ENCODE measurements around the gene BANF1.

Gene BANF1

GRCh38 chr11:66050581-66051231 is 48.4 kb downstream of the BANF1 start:
- Histone ChIP-seq H3K4me1 (ENCODE audit: control insufficient read depth in 2 of 2, insufficient read depth in 2 of 2, low read length in 2 of 2) (peaks cover 18 to 23% of the 10 kb centered on the region in 2 donors), H3K27me3 (ENCODE audit: control insufficient read depth in 2 of 2, insufficient read depth in 2 of 2, low read length in 2 of 2) (peaks cover 3 to 6% of the 10 kb centered on the region in 2 donors), H3K9me3 (ENCODE audit: control insufficient read depth in 2 of 2, low read length in 2 of 2) (no peaks in the 10 kb centered on the region), H3K36me3 (ENCODE audit: control insufficient read depth in 2 of 2, insufficient read depth in 2 of 2, low read length in 2 of 2) (peaks cover 11 to 12% of the 10 kb centered on the region in 2 donors), H3K4me3 (ENCODE audit: low read length in 2 of 2) (peak overlapping the region; percentile 94 to 97), H3K9ac (ENCODE audit: low read depth in 1 of 2, low read length in 2 of 2) (peak overlapping the region; percentile 83 to 84), H3K27ac (ENCODE audit: low read depth in 2 of 2, low read length in 2 of 2) (peak overlapping the region; percentile 89 to 92)

- H3K4me1 ChIP-seq (ENCODE audit: control insufficient read depth in 2 of 2, insufficient read depth in 2 of 2, low read length in 2 of 2) = peaks cover 18 to 23% of the 10 kb centered on the region in 2 donors
- H3K9me3 ChIP-seq (ENCODE audit: control insufficient read depth in 2 of 2, low read length in 2 of 2) = no peaks in the 10 kb centered on the region
- H3K4me3 ChIP-seq (ENCODE audit: low read length in 2 of 2) = peak overlapping the region; percentile 94 to 97
- H3K27me3 ChIP-seq (ENCODE audit: control insufficient read depth in 2 of 2, insufficient read depth in 2 of 2, low read length in 2 of 2) = peaks cover 2 to 3% of the 10 kb centered on the region in 2 donors
- peak overlapping the region; percentile 89 to 92 for H3K27ac ChIP-seq (ENCODE audit: low read depth in 2 of 2, low read length in 2 of 2)
- peak overlapping the region; percentile 83 to 84 for H3K9ac ChIP-seq (ENCODE audit: low read depth in 1 of 2, low read length in 2 of 2)
- H3K36me3 ChIP-seq (ENCODE audit: control insufficient read depth in 2 of 2, insufficient read depth in 2 of 2, low read length in 2 of 2) = peaks cover 13 to 17% of the 10 kb centered on the region in 2 donors
These were observed 49.1 kb downstream of the BANF1 start for GRCh38 chr11:66051371-66051765.

GRCh38 chr11:66051766-66052663 is 49.7 kb downstream of the BANF1 start, which contains the start of gene SF3B2:
Gene SF3B2, plus strand, starts transcription at chr11:66052364. Its CDS starts 21 bp downstream, at chr11:66052385.
- Histone ChIP-seq H3K4me3 (ENCODE audit: low read length in 2 of 2) (peak within 1 kb of the TSS; percentile 94 to 97), H3K27me3 (ENCODE audit: control insufficient read depth in 2 of 2, insufficient read depth in 2 of 2, low read length in 2 of 2) (no peaks in the 10 kb centered on the region), H3K9me3 (ENCODE audit: control insufficient read depth in 2 of 2, low read length in 2 of 2) (no peaks in the 10 kb centered on the region), H3K9ac (ENCODE audit: low read depth in 1 of 2, low read length in 2 of 2) (peak within 1 kb of the TSS; percentile 83 to 89), H3K4me1 (ENCODE audit: control insufficient read depth in 2 of 2, insufficient read depth in 2 of 2, low read length in 2 of 2) (peaks cover 18 to 23% of the 10 kb centered on the region in 2 donors), H3K27ac (ENCODE audit: low read depth in 2 of 2, low read length in 2 of 2) (peak within 1 kb of the TSS; percentile 89 to 92), H3K36me3 (ENCODE audit: control insufficient read depth in 2 of 2, insufficient read depth in 2 of 2, low read length in 2 of 2) (peaks cover 20 to 23% of the 10 kb centered on the region in 2 donors)

- H3K9me3 ChIP-seq (ENCODE audit: control insufficient read depth in 2 of 2, low read length in 2 of 2) = no peaks in the 10 kb centered on the region
- H3K36me3 ChIP-seq (ENCODE audit: control insufficient read depth in 2 of 2, insufficient read depth in 2 of 2, low read length in 2 of 2) = peaks cover 21 to 28% of the 10 kb centered on the region in 2 donors
- peak overlapping the region; percentile 94 to 97 for H3K4me3 ChIP-seq (ENCODE audit: low read length in 2 of 2)
- H3K27ac ChIP-seq (ENCODE audit: low read depth in 2 of 2, low read length in 2 of 2) = peak overlapping the region; percentile 89 to 92
- H3K27me3 ChIP-seq (ENCODE audit: control insufficient read depth in 2 of 2, insufficient read depth in 2 of 2, low read length in 2 of 2) = no peaks in the 10 kb centered on the region
- H3K9ac ChIP-seq (ENCODE audit: low read depth in 1 of 2, low read length in 2 of 2) = peak overlapping the region; percentile 83 to 89
- H3K4me1 ChIP-seq (ENCODE audit: control insufficient read depth in 2 of 2, insufficient read depth in 2 of 2, low read length in 2 of 2) = peaks cover 18 to 23% of the 10 kb centered on the region in 2 donors
These were observed 50.3 kb downstream of the BANF1 start for GRCh38 chr11:66052664-66052982.
